ENCODE data around the gene DHRSX. TPM values are rescaled to one million over a fixed set of nuclear protein-coding genes. Genes with fewer than 3 reads are reported as not detected.

The DHRSX gene
- total and polyA plus RNA-seq, 7 experiments from 2014 or later, result 15.0 to 26.2 (median 17.6) TPM

GRCh38 chrX:2430265-2430825, 70.4 kb downstream of the DHRSX start:
- ChIA-PET CTCF (no interaction called here), POLR2A (no interaction called here)
- H3K4me3 Mint-ChIP-seq, result no peak overlapping the region
- peaks cover 0 to 6% (median 5%) of the 10 kb centered on the region in 3 experiments for H3K9me3 ChIP-seq (ENCODE audit: control insufficient read depth in 2 of 3, low read length in 3 of 3)
- H3K27me3 ChIP-seq (ENCODE audit: control insufficient read depth in 2 of 2, insufficient read depth in 2 of 2, low read length in 2 of 2), result no peaks in the 10 kb centered on the region
- H3K4me1 Mint-ChIP-seq, result peaks cover 0 to 8% (median 3%) of the 10 kb centered on the region in 7 donors
- H3K27me3 Mint-ChIP-seq, result no peaks in the 10 kb centered on the region
- intact Hi-C loops (cut with micrococcal nuclease), result no loop called here
- H3K27ac ChIP-seq (ENCODE audit: low read depth, low read length), result no peak overlapping the region
- H3K36me3 Mint-ChIP-seq, result peaks cover 31 to 81% (median 64%) of the 10 kb centered on the region in 5 donors
- H3K36me3 ChIP-seq (ENCODE audit: control insufficient read depth in 2 of 3, insufficient read depth in 3 of 3, low read length in 3 of 3), result peaks cover 0 to 20% (median 0%) of the 10 kb centered on the region in 3 experiments
- no peak overlapping the region for H3K4me3 ChIP-seq (ENCODE audit: low read length)
- H3K27ac Mint-ChIP-seq, result no peak overlapping the region
- H3K9me3 Mint-ChIP-seq, result peaks cover 0 to 26% (median 14%) of the 10 kb centered on the region in 11 donors
- no peaks in the 10 kb centered on the region for H3K4me1 ChIP-seq (ENCODE audit: control insufficient read depth in 2 of 2, insufficient read depth in 2 of 2, low read length in 2 of 2)
- ATAC-seq (peak; percentile 41), DNase-seq (no peak)

GRCh38 chrX:2427737-2428136, 73.0 kb downstream of the DHRSX start:
- Mint-ChIP-seq H3K9me3 (peaks cover 0 to 24% (median 15%) of the 10 kb centered on the region in 11 donors), H3K27me3 (no peaks in the 10 kb centered on the region), H3K4me1 (peaks cover 0 to 4% (median 0%) of the 10 kb centered on the region in 7 donors), H3K4me3 (no peak overlapping the region), H3K36me3 (peaks cover 23 to 79% (median 74%) of the 10 kb centered on the region in 5 donors), H3K27ac (no peak overlapping the region)
- peaks cover 0 to 27% (median 0%) of the 10 kb centered on the region in 3 experiments for H3K36me3 ChIP-seq (ENCODE audit: control insufficient read depth in 2 of 3, insufficient read depth in 3 of 3, low read length in 3 of 3)
- peaks cover 0 to 6% (median 5%) of the 10 kb centered on the region in 3 experiments for H3K9me3 ChIP-seq (ENCODE audit: control insufficient read depth in 2 of 3, low read length in 3 of 3)
- no peaks in the 10 kb centered on the region for H3K27me3 ChIP-seq (ENCODE audit: control insufficient read depth in 2 of 2, insufficient read depth in 2 of 2, low read length in 2 of 2)
- DNase-seq, result no peak
- H3K4me1 ChIP-seq (ENCODE audit: control insufficient read depth in 2 of 2, insufficient read depth in 2 of 2, low read length in 2 of 2), result no peaks in the 10 kb centered on the region
- POLR2A ChIA-PET, result no interaction called here
- H3K27ac ChIP-seq (ENCODE audit: low read depth, low read length), result no peak overlapping the region
- no peak for ATAC-seq
- intact Hi-C loops (cut with micrococcal nuclease), result no loop called here
- H3K4me3 ChIP-seq (ENCODE audit: low read length), result no peak overlapping the region
- CTCF ChIA-PET, result no interaction called here

- Histone ChIP-seq H3K27me3 (ENCODE audit: control insufficient read depth in 2 of 2, insufficient read depth in 2 of 2, low read length in 2 of 2) (no peaks in the 10 kb centered on the region), H3K4me3 (ENCODE audit: low read length) (no peak overlapping the region), H3K9me3 (ENCODE audit: control insufficient read depth in 2 of 3, low read length in 3 of 3) (peaks cover 0 to 6% (median 5%) of the 10 kb centered on the region in 3 experiments), H3K27ac (ENCODE audit: low read depth, low read length) (no peak overlapping the region), H3K36me3 (ENCODE audit: control insufficient read depth in 2 of 3, insufficient read depth in 3 of 3, low read length in 3 of 3) (peaks cover 0 to 27% (median 0%) of the 10 kb centered on the region in 3 experiments), H3K4me1 (ENCODE audit: control insufficient read depth in 2 of 2, insufficient read depth in 2 of 2, low read length in 2 of 2) (no peaks in the 10 kb centered on the region)
- H3K4me1 Mint-ChIP-seq, result peaks cover 0 to 4% (median 0%) of the 10 kb centered on the region in 7 donors
- CTCF ChIA-PET, result no interaction called here
- ATAC-seq (no peak), DNase-seq (no peak)
- POLR2A ChIA-PET, result no interaction called here
- H3K9me3 Mint-ChIP-seq, result peaks cover 0 to 24% (median 15%) of the 10 kb centered on the region in 11 donors
- H3K27me3 Mint-ChIP-seq, result no peaks in the 10 kb centered on the region
- H3K4me3 Mint-ChIP-seq, result no peak overlapping the region
- peak overlapping the region in 1 of 9 donors; percentile 74 for H3K27ac Mint-ChIP-seq
- intact Hi-C loops (cut with micrococcal nuclease), result no loop called here
- peaks cover 23 to 77% (median 72%) of the 10 kb centered on the region in 5 donors for H3K36me3 Mint-ChIP-seq
These were observed 73.6 kb downstream of the DHRSX start for GRCh38 chrX:2427147-2427546.

- CTCF ChIA-PET, result no interaction called here
- peaks cover 0 to 6% (median 5%) of the 10 kb centered on the region in 3 experiments for H3K9me3 ChIP-seq (ENCODE audit: control insufficient read depth in 2 of 3, low read length in 3 of 3)
- Mint-ChIP-seq H3K27me3 (no peaks in the 10 kb centered on the region), H3K9me3 (peaks cover 0 to 24% (median 15%) of the 10 kb centered on the region in 11 donors), H3K4me3 (no peak overlapping the region), H3K27ac (no peak overlapping the region), H3K36me3 (peaks cover 30 to 81% (median 75%) of the 10 kb centered on the region in 5 donors), H3K4me1 (peaks cover 0 to 4% (median 0%) of the 10 kb centered on the region in 7 donors)
- intact Hi-C loops (cut with micrococcal nuclease), result no loop called here
- H3K4me1 ChIP-seq (ENCODE audit: control insufficient read depth in 2 of 2, insufficient read depth in 2 of 2, low read length in 2 of 2), result no peaks in the 10 kb centered on the region
- H3K27me3 ChIP-seq (ENCODE audit: control insufficient read depth in 2 of 2, insufficient read depth in 2 of 2, low read length in 2 of 2), result no peaks in the 10 kb centered on the region
- DNase-seq (no peak), ATAC-seq (no peak)
- H3K27ac ChIP-seq (ENCODE audit: low read depth, low read length), result no peak overlapping the region
- H3K36me3 ChIP-seq (ENCODE audit: control insufficient read depth in 2 of 3, insufficient read depth in 3 of 3, low read length in 3 of 3), result peaks cover 0 to 29% (median 0%) of the 10 kb centered on the region in 3 experiments
- POLR2A ChIA-PET, result no interaction called here
- no peak overlapping the region for H3K4me3 ChIP-seq (ENCODE audit: low read length)
These were observed 74.4 kb downstream of the DHRSX start for GRCh38 chrX:2426289-2426882.

- no peak for DNase-seq
- no peak overlapping the region for H3K4me3 Mint-ChIP-seq
- ChIA-PET CTCF (no interaction called here), POLR2A (no interaction called here)
- peaks cover 5 to 26% (median 17%) of the 10 kb centered on the region in 11 donors for H3K9me3 Mint-ChIP-seq
- no peak overlapping the region for H3K27ac Mint-ChIP-seq
- Histone ChIP-seq H3K27ac (ENCODE audit: low read depth, low read length) (no peak overlapping the region), H3K9me3 (ENCODE audit: control insufficient read depth in 2 of 3, low read length in 3 of 3) (peaks cover 0 to 6% (median 5%) of the 10 kb centered on the region in 3 experiments), H3K27me3 (ENCODE audit: control insufficient read depth in 2 of 2, insufficient read depth in 2 of 2, low read length in 2 of 2) (no peaks in the 10 kb centered on the region), H3K36me3 (ENCODE audit: control insufficient read depth in 2 of 3, insufficient read depth in 3 of 3, low read length in 3 of 3) (peaks cover 0 to 35% (median 0%) of the 10 kb centered on the region in 3 experiments), H3K4me3 (ENCODE audit: low read length) (no peak overlapping the region), H3K4me1 (ENCODE audit: control insufficient read depth in 2 of 2, insufficient read depth in 2 of 2, low read length in 2 of 2) (no peaks in the 10 kb centered on the region)
- no peak for ATAC-seq
- peaks cover 0 to 4% (median 0%) of the 10 kb centered on the region in 7 donors for H3K4me1 Mint-ChIP-seq
- H3K36me3 Mint-ChIP-seq, result peaks cover 38 to 84% (median 80%) of the 10 kb centered on the region in 5 donors
- H3K27me3 Mint-ChIP-seq, result no peaks in the 10 kb centered on the region
- intact Hi-C loops (cut with micrococcal nuclease), result no loop called here
These were observed 75.3 kb downstream of the DHRSX start for GRCh38 chrX:2425286-2426071.

- H3K27ac Mint-ChIP-seq, result no peak overlapping the region
- DNase-seq, result no peak
- CTCF ChIA-PET, result no interaction called here
These were observed 76.5 kb downstream of the DHRSX start for GRCh38 chrX:2424317-2424716.

More at GRCh38 chrX:2424317-2424716, 76.5 kb downstream of the DHRSX start:
- Histone ChIP-seq H3K4me3 (ENCODE audit: low read length) (no peak overlapping the region), H3K9me3 (ENCODE audit: control insufficient read depth in 2 of 3, low read length in 3 of 3) (peaks cover 0 to 6% (median 5%) of the 10 kb centered on the region in 3 experiments), H3K27me3 (ENCODE audit: control insufficient read depth in 2 of 2, insufficient read depth in 2 of 2, low read length in 2 of 2) (no peaks in the 10 kb centered on the region), H3K27ac (ENCODE audit: low read depth, low read length) (no peak overlapping the region), H3K4me1 (ENCODE audit: control insufficient read depth in 2 of 2, insufficient read depth in 2 of 2, low read length in 2 of 2) (no peaks in the 10 kb centered on the region), H3K36me3 (ENCODE audit: control insufficient read depth in 2 of 3, insufficient read depth in 3 of 3, low read length in 3 of 3) (peaks cover 0 to 35% (median 0%) of the 10 kb centered on the region in 3 experiments)
- POLR2A ChIA-PET, result no interaction called here
- H3K9me3 Mint-ChIP-seq, result peaks cover 5 to 23% (median 17%) of the 10 kb centered on the region in 11 donors
- peaks cover 32 to 73% (median 69%) of the 10 kb centered on the region in 5 donors for H3K36me3 Mint-ChIP-seq
- H3K27me3 Mint-ChIP-seq, result no peaks in the 10 kb centered on the region
- no peak for ATAC-seq
- H3K4me1 Mint-ChIP-seq, result peaks cover 0 to 4% (median 0%) of the 10 kb centered on the region in 7 donors
- H3K4me3 Mint-ChIP-seq, result no peak overlapping the region
- intact Hi-C loops (cut with micrococcal nuclease), result no loop called here

All from naive thymus-derived CD4-positive, alpha-beta T cell (primary cell).